GM19193 (cell line): ENCODE measurements around the gene AFF3.

ENCODE experiments used
- POLR2A ChIP-seq: IDR thresholded peaks from 4 replicates; pipeline ENCODE4 v1.6.1; 2011; ENCODE audit not compliant: insufficient read depth, insufficient read length; ENCODE audit errors: extremely low read depth

AFF3 gene

DNA sequence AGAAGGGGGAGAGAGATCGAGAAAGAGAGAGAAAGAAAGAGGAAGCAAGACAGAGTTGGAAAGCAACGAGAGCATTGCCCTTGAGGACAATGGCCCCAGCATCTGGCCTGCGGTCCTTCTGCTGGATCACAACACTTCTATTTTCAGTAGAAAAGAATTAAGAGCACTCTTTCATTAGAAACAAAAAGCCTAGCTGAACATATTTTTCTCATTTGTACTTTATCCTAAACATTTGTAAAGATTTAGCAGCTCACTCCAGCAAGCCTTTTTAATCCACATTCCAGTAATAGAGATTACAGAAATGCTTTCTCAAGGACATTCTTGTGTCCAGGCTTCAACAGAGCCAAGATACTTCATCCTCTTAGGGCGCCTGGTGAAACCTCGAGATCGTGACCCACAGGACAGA lies 31.6 kb upstream of the AFF3 start:
- TF ChIP-seq POLR2A, result no peak

DNA sequence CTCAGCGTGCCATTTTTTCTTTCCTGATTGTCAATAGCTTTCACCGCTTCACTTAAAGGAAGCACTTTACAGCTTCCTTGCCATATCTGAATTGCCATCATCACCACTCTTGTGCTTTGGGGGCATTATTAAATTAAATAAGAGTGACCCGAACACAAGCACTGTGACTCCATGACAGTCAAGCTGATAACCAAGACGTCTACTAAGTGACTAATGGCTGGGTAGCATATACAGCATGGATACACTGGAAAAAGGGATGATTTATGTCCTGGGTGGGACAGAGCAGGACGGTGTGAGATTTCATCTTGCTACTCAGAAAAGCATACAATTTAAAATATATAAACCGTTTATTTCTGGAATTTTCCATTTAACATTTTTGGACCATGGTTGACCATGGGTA lies 24.3 kb upstream of the AFF3 start:
- TF ChIP-seq POLR2A, result no peak

DNA sequence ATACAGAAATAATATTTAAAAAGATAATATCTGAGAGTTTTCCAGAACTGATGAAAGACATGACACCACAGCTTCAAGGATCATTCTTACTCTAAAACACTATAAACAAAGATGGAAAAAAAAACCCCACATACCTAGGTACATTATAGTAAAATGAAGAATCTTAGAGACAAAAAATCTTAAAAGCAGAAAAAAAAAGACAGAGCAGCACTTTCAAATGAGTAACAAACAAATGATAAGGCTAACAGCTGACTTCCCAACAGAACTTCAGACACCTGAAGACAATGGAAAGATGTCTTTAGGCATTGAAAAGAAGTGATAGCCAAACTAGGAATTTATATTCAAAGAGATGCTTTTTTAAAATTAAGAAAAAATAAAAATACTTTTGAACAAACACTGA lies 21.2 kb upstream of the AFF3 start:
- no peak for TF ChIP-seq POLR2A

DNA sequence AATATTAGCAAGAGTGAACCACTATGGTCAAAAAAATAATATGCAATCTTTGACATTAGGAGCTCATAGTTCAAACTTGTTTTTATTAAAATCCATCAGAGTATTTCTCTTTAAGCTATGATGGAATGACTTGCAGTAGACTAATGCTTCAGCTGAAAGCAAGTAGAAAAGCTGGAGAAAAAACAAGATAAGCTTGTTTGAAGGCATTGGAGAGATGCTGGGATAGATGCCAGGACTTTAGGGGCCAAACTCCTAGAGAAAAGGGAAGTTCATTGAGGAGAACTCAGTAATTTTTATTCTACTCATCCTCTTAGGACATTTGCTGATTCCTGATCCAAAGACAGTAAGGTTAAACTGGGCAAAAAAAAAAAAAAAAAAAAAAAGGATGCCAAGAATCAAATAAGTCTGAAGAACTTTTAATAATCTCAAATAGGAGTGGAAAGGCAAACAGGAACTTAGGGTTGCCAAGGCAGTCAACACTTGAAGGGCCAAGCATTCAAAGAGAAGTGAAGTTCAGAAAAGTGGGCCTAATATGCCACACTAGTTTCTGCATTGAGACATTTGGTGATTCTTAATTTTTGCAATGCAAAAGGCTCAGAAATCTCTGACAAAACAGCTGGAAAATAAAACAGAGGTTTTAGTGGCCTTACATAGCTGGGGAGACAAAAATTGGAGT lies 19.7 kb upstream of the AFF3 start:
- TF ChIP-seq POLR2A, result no peak

DNA sequence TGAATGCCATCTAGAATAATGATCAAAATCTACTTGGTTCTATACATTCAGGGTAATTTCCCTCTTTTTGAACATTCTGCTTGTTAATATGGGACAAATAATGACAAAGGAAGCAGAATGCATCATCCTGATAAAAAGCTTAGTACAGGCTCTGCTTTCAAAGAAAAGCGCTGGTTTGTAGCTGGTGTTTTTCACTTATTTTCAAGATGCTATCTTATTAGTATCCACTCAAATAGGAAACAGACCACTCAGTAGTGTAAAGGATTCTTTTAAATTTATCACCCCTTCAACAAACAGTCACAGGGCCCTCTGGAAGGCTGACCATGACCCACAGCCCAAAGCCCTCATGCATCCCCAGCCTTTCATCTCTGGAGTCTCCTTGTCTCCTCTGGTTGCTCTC lies 18.0 kb upstream of the AFF3 start:
- TF ChIP-seq POLR2A, result no peak

DNA sequence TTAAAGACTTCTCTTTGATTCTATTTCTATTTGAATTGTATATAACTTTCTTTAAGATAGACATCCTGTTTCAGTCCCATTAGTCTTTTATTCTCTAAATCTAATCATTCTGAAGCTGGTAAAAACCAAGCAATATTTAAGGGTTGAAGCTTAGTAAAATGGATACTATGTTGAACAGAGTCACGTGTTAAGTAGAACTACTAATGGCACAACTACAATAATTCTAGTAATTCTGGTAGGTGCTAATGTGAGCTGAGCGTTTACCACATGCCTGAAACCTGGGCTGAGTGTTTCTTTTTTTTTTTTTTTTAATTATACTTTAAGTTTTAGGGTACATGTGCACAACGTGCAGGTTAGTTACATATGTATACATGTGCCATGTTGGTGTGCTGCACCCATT lies 8.9 kb upstream of the AFF3 start:
- no peak for TF ChIP-seq POLR2A

DNA sequence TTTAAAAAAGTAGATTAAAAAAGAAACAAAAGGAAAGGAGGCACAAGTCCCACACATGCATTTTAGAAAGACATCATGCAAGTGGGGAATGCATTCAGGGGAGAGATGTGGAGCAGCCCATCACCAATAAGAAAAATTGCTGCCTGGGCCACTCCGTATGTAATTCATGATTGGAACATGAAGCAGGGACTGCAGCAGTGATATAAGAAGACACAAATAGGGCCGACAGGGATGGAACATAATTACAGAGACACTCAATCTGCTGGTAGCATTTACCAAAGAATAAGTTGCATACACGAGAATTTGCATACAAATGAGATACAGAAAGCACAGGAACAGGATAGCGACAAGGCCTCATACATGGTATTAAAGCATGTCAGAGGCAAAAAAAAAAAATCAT lies 6.5 kb upstream of the AFF3 start:
- TF ChIP-seq POLR2A, result no peak

DNA sequence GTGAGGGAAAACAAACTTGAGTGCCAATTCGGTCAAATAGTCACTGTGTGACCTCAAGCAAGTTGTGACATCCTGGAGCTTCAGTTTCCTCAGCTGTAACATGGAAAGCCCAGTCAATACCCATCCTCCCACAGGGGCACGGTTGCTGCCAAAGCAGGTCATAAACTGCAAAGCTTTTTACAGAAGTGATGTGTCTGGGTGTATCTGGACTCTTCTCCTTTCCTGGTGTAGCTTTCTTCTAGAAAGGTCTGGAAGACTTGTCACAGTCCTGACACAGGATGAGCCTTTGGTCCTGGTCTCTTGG lies 4.2 kb upstream of the AFF3 start:
- TF ChIP-seq POLR2A, result no peak

DNA sequence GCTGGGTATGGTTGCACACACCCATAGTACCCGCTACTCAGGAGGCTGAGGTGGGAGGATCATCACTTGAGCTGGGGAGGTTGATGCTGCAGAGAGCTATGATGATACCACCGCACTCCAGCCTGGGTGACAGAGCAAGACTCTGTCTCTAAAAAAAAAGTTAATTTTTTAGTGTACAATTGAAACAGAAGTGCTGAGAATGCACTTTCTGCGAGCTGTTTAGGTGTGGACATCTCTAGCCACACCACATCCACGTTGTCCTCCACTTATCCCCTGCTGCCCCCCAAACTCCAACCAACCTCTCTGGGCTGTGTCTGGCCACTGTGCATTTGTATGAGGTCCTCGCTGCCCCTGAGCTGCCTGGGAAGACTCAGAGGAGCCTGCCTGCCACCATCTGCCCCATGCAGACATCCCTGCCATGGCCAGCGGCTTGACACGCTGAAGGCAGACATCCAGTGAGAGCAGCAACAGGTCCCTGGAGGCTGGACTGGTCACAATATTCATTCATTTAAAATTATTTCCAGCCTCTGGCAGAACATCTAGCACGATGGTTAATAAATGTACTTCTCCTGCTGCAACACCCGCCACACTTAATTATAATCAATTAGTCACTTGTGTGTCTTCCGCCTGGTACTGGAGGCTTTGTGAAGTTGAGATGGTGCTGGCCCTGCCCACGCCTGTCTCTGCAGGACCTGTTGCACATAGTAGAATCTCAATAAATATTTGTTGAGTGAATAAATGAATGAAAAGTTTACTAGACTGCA lies 3.7 kb upstream of the AFF3 start:
- no peak for TF ChIP-seq POLR2A

DNA sequence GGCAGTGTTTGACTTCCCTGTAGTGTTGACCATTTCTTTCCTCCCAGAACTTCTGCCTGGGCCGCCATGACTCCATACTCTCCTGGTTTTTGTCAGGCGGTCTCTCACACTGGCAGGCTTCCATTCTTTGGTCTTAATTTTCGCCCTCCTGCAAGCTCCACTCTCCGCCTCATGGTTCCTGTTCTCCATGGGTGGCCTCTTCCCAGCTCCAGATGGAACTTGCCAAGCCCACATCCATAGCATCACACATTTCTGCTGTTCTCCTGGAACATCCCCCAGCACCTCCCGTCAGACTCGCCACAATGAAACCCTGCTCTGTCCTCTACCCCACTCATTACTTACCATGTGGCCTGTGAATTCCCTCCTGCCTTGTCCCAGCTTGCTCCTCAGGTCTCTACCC lies 896 bp upstream of the AFF3 start:
- no peak for TF ChIP-seq POLR2A

DNA sequence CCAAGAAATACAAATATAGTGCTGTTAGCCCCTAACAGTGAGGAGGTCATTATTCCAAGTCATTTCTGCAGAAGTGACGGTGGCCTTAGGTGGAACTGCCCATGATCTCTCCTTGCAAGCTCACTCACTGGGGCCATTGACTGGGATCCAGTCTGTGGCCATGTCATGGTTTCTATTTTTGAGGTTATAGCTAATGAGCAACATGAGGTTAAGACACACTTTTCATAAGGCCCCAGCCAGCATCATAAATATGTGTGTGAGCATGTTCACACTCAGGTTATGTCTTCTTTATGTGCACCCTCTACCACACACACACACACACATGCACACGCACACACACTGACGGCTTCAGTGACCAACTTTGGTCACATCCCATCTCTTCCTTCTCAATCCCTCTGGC lies 484 bp downstream of the AFF3 start:
- TF ChIP-seq POLR2A, result no peak

DNA sequence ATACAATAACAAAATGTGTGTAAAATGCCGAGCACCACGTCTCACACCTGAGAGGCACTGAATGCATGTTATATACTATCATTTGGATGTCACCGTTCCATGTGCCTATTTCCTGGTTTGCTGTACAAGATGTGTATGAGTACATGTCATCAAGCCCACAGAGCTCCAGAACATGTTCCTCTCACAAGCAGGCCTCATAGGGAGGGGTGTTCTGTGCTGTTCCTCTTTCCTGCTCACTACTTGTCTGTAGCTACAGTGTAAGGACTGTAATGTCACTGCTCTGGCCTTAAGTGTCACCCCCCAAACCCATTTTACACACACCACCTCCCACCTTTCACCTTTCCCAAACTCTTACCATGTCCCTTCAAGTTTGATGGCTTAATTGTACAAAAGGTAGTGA lies 1.8 kb downstream of the AFF3 start:
- TF ChIP-seq POLR2A, result no peak

DNA sequence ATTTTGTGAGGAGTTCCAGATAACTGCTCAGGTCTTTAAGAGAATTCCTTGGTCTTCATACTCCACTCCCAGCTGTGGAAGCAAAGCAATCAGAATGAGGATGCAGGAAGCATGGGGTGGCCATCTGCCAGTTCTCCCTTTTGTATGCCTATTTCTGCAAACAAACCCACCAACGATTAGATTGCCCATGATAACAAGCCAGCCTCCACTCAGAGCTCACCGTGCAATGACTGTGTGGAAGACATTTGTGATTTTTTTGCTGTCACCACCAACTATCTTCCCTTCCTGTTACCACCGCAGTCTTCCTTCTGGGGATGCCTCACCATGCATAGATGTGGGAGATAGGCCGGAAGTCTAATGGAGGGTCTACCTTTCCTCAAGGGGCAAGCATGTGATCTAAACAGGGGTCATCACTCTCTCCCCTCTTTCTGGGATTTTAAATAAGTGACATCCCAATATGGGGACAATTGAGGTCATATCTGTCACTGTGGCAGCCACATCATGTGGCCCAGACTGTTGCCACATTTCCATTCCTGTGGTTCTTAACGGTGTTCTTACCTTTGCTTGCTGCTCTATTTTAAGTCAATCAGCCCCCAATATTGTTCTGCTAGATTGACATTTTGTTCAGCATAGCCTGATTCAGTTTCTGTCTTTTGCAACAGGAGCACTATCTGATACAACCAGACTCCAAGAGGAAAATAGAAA lies 4.4 kb downstream of the AFF3 start:
- no peak for TF ChIP-seq POLR2A

DNA sequence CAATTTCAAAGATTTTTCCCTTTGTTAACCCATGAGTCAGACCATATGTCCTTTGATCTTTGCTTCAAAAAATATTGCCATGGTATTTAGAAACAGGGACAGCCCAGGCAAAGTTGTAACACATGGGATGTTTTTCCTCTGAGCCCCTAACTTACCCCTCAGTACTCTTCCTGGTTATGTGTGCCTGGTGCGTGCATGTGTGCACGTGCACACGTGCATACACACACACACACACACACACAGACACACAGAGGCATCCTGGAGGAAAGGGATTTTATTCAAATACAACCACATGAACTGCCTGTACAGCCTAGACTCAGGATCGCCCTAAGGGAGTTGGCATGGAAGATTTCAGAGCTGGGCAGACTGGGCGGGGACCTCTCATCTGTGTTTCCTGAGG lies 5.1 kb downstream of the AFF3 start:
- TF ChIP-seq POLR2A, result no peak

DNA sequence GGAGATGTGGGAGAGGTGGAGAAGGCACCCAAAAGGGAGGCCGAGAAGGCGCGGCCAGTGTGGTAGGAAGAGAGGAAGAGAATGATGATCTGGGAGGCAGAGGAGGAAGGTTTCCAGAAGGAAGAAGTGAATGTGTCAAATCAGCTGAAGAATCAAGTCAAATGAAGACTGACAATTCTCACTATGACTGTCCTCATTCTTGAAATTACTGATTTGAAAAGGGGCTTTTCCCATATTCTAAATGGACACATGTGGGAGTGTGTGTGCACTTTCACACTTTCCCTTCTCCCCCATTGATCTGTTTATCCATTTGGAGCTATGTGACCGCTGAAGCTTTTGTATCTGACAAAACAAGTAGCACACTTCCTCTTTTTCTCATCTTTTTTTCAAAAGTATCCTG lies 6.1 kb downstream of the AFF3 start:
- TF ChIP-seq POLR2A, result no peak

DNA sequence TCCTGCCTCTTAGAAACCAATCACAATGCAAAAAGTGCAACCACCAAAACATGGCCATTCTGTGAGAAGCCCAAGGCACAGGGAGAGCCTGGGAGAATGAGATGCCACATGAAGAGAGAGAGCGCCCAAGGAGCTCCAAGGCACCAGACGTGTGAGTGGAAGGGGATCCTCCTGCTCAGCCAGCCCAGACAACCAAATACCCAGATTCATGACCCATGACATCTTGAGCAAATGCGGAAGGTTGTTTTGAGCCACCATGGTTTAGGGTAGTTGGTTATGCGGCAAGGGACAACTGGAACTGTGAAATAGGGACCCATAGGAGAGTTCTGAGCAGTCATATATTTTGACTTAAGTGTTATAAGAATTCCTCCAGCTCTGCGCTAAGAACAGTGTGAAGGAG lies 7.0 kb downstream of the AFF3 start:
- no peak for TF ChIP-seq POLR2A
